ENCODE results near the gene USP49.

GRCh38 chr6:41858703-41859102, 36.5 kb downstream of the USP49 start:
- TF ChIP-seq, protein P1, sequence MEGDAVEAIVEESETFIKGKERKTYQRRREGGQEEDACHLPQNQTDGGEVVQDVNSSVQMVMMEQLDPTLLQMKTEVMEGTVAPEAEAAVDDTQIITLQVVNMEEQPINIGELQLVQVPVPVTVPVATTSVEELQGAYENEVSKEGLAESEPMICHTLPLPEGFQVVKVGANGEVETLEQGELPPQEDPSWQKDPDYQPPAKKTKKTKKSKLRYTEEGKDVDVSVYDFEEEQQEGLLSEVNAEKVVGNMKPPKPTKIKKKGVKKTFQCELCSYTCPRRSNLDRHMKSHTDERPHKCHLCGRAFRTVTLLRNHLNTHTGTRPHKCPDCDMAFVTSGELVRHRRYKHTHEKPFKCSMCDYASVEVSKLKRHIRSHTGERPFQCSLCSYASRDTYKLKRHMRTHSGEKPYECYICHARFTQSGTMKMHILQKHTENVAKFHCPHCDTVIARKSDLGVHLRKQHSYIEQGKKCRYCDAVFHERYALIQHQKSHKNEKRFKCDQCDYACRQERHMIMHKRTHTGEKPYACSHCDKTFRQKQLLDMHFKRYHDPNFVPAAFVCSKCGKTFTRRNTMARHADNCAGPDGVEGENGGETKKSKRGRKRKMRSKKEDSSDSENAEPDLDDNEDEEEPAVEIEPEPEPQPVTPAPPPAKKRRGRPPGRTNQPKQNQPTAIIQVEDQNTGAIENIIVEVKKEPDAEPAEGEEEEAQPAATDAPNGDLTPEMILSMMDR (IDR thresholded peaks at IDR 0.05; ENCODE audit: insufficient read depth, low read length): no peak
- no peak for TF ChIP-seq POLR2AphosphoS5 (IDR thresholded peaks at IDR 0.05; ENCODE audit: low read depth)
